Measurements from ENCODE around the gene MAST1. TPM values are rescaled to one million over a fixed set of nuclear protein-coding genes. Genes with fewer than 3 reads are reported as not detected.
A peak's percentile ranks its signal among the peaks of the same experiment; 100 is the strongest.

MAST1 gene
- total RNA-seq, 4 donors from 2014 or later, result 0.42 TPM; not detected in 3

- Histone ChIP-seq H3K36me3 (no peaks in the 10 kb centered on the region), H3K27ac (no peak overlapping the region), H3K4me3 (no peak overlapping the region), H3K9me3 (no peaks in the 10 kb centered on the region), H3K27me3 (peaks cover 20 to 100% (median 42%) of the 10 kb centered on the region in 4 donors), H3K4me1 (peaks cover 15 to 72% (median 28%) of the 10 kb centered on the region in 3 donors)
- WGBS, 2 donors, result 32 to 61% methylated on average over 4 of the region's 4 CpGs
- no peak for DNase-seq
- intact Hi-C loops (cut with DNase I), result no loop called here
- TF ChIP-seq POLR2A (IDR thresholded peaks at IDR 0.05), result no peak
- TF ChIP-seq, protein P1, sequence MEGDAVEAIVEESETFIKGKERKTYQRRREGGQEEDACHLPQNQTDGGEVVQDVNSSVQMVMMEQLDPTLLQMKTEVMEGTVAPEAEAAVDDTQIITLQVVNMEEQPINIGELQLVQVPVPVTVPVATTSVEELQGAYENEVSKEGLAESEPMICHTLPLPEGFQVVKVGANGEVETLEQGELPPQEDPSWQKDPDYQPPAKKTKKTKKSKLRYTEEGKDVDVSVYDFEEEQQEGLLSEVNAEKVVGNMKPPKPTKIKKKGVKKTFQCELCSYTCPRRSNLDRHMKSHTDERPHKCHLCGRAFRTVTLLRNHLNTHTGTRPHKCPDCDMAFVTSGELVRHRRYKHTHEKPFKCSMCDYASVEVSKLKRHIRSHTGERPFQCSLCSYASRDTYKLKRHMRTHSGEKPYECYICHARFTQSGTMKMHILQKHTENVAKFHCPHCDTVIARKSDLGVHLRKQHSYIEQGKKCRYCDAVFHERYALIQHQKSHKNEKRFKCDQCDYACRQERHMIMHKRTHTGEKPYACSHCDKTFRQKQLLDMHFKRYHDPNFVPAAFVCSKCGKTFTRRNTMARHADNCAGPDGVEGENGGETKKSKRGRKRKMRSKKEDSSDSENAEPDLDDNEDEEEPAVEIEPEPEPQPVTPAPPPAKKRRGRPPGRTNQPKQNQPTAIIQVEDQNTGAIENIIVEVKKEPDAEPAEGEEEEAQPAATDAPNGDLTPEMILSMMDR (IDR thresholded peaks at IDR 0.05), result no peak
Observed at GRCh38 chr19:12837225-12837624, 1.1 kb upstream of the MAST1 start.

GRCh38 chr19:12838886-12839756, 806 bp downstream of the MAST1 start:
- intact Hi-C loops (cut with DNase I), result no loop called here
- no peak overlapping the region for H3K27ac ChIP-seq
- TF ChIP-seq, protein P1 (IDR thresholded peaks at IDR 0.05), result no peak
- TF ChIP-seq POLR2A (IDR thresholded peaks at IDR 0.05), result no peak
- H3K36me3 ChIP-seq, result no peaks in the 10 kb centered on the region
- H3K4me3 ChIP-seq, result peak overlapping the region in 3 of 4 donors; percentile 17 to 60 (median 42)
- H3K9me3 ChIP-seq, result no peaks in the 10 kb centered on the region
- 45 to 49% methylated on average over 6 to 8 of the region's 21 CpGs for WGBS, 2 donors
- H3K4me1 ChIP-seq, result peaks cover 14 to 53% (median 15%) of the 10 kb centered on the region in 3 donors
- no peak for DNase-seq
- H3K27me3 ChIP-seq, result peaks cover 14 to 100% (median 33%) of the 10 kb centered on the region in 4 donors

DNA sequence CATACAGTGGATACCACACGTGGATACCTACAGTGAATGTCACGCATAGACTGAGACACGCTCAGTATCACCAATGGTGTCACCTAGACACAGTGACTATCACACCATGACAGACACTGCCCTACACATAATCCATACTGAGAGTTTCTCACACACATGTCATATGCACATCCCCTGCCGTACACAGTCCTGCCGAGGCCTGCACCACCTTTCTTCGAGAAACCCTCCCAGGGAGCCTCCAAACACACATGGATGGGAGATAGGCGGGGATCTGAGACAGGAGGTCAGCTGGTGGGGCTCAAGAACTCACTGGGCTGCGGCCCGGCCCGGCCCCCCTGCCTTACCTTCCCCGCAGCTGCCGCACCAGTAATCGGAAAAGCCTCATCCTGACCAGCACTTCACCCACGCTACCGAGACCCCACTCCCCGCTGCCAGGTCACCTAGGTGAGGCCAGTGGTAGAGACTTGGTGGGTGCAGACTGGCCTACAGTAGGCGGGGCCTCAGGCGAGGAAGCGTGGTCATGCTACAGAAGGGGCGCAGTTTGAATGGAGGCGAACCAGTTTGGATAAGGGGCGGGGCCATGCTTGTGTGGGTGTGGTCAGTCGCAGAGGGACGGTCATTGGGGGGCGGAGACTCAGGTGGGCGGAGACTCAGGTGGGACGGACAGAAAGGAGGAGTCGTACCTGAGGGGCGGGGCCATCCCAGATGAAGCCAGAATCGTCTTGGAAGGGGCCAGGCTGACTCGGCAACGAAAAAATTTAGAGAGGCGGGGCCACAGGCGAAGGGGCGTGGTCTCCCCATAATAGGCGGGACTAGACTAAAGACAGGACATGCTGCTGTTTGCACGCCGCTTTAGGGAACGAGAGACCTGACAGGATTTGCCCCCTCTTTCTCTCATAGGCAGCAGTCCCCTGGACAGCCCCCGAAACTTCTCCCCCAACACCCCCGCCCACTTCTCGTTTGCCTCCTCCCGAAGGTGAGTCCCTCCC, 2.1 kb downstream of the MAST1 start:
- TF ChIP-seq, protein P1 (IDR thresholded peaks at IDR 0.05), result no peak
- TF ChIP-seq POLR2A (IDR thresholded peaks at IDR 0.05), result no peak
- Histone ChIP-seq H3K4me1 (peaks cover 12 to 40% (median 12%) of the 10 kb centered on the region in 3 donors), H3K36me3 (no peaks in the 10 kb centered on the region), H3K9me3 (no peaks in the 10 kb centered on the region), H3K4me3 (peak overlapping the region in 3 of 4 donors; percentile 9 to 44 (median 14)), H3K27ac (no peak overlapping the region), H3K27me3 (peaks cover 2 to 100% (median 21%) of the 10 kb centered on the region in 4 donors)
- DNase-seq, result no peak
- 18 to 25% methylated on average over 27 of the region's 43 CpGs for WGBS, 2 donors
- intact Hi-C loops (cut with DNase I), result loop anchor here (5.0 kb wide), 1 partner anchor 68 kb away; no protein-coding TSS in a partner anchor

DNA sequence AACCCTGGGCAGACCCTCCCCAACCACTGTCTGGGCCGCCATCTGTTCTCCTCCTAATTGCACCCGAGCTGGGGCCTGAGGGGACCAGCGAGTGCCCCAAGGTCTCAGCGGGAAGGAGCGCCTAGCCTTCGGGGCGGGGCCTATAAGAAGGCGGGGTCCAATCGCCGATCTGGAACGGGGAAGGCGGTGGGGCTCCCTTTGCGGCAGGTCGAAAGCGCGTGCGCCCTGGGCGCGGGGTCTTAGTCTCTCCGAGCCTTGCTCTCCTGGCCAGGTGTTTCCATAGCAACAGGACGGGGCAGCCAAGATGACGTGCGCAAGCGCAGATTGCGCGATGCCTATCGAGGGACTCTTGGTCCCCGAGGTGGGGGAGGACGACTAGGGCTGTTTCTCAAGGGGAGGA, 2.8 kb downstream of the MAST1 start:
- DNase-seq, result no peak
- H3K27ac ChIP-seq, result no peak overlapping the region
- intact Hi-C loops (cut with DNase I), result loop anchor here (5.0 kb wide), 1 partner anchor 69 kb away; no protein-coding TSS in a partner anchor
- H3K4me1 ChIP-seq, result peaks cover 12 to 33% (median 12%) of the 10 kb centered on the region in 3 donors
- WGBS, 2 donors, result 6 to 13% methylated on average over 4 to 6 of the region's 29 CpGs
- no peaks in the 10 kb centered on the region for H3K9me3 ChIP-seq
- no peaks in the 10 kb centered on the region for H3K36me3 ChIP-seq
- peaks cover 0 to 100% (median 18%) of the 10 kb centered on the region in 4 donors for H3K27me3 ChIP-seq
- peak overlapping the region in 3 of 4 donors; percentile 9 to 44 (median 14) for H3K4me3 ChIP-seq
- TF ChIP-seq POLR2A (IDR thresholded peaks at IDR 0.05), result no peak
- TF ChIP-seq, protein P1 (IDR thresholded peaks at IDR 0.05), result no peak
